Dendritic cell treated with granulocyte-macrophage colony-stimulating factor and Interleukin-4, amounts not matched to agents 40 ng/mL and 50 ng/mL, for 4 days (primary cell): ENCODE data around the gene GPR87.
A peak's percentile ranks its signal among the peaks of the same experiment; 100 is the strongest.

Experiments used
- H3K27ac Mint-ChIP-seq: one replicate; pipeline ENCODE4 v1.8.0; 2022; ENCODE audit warnings: mild to moderate bottlenecking, mixed read lengths
- H3K27me3 Mint-ChIP-seq: one replicate; pipeline ENCODE4 v1.8.0; 2022; ENCODE audit warnings: mild to moderate bottlenecking, mixed read lengths
- H3K36me3 Mint-ChIP-seq: one replicate; pipeline ENCODE4 v1.8.0; 2022; ENCODE audit warnings: low read depth, mixed read lengths
- H3K4me1 Mint-ChIP-seq: one replicate; pipeline ENCODE4 v1.8.0; 2022; ENCODE audit warnings: low read depth, mixed read lengths
- H3K4me3 Mint-ChIP-seq: one replicate; pipeline ENCODE4 v1.8.0; 2022; ENCODE audit warnings: mild to moderate bottlenecking, moderate library complexity, mixed read lengths
- H3K9me3 Mint-ChIP-seq: one replicate; pipeline ENCODE4 v1.8.0; 2022; ENCODE audit warnings: mixed read lengths
- intact Hi-C: fragments of 100-400 bp; cut with micrococcal nuclease; formaldehyde crosslinking; loops from one replicate; pipeline ENCODE4 v1.15.0; 2022

GPR87 gene, protein sequence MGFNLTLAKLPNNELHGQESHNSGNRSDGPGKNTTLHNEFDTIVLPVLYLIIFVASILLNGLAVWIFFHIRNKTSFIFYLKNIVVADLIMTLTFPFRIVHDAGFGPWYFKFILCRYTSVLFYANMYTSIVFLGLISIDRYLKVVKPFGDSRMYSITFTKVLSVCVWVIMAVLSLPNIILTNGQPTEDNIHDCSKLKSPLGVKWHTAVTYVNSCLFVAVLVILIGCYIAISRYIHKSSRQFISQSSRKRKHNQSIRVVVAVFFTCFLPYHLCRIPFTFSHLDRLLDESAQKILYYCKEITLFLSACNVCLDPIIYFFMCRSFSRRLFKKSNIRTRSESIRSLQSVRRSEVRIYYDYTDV

DNA sequence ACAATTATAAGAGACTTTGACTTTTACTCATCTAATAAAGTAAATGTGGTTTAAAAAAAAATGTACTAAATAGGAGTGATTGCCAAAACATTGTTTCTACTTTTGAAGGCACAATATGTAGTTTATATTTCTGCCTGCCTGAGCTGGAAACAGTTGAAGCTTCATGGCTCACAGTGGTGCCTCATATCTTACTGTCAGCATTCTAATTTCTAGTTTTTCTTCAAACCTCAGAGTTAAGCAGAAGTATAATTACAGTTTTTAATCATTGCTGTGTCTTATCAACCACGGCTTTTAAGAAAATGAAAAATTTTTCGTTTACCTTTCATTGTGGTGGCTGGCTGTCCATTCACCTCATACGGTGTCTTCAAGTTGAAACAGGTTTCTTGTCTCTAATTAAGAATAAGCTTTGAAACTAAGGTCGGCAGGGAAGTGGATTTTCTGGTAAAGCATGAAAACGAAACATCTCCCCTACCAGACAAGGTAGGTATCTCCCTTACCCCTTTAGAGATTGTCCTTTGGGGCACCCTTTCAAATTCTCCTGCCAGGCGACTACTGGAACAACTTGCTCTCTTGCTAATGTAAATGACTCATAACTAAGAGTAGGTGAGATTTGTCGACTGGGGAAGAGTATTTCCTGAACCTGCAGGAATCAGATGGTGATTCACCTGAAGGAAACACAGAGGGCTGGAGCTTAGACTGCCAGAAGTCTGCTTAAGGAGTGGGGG, at the start of gene GPR87:
Gene GPR87 (minus strand): TSS at position 554 of the 725 bp plus-strand sequence. CDS start 16,720 bp downstream, outside the sequence.
- no peak within 1 kb of the TSS for H3K4me3 Mint-ChIP-seq
- H3K36me3 Mint-ChIP-seq: no peaks in the 10 kb centered on the region
- intact Hi-C loops: loop anchor here (10.0 kb wide), 1 partner anchor 238 kb away; no protein-coding TSS in a partner anchor
- no peaks in the 10 kb centered on the region for H3K9me3 Mint-ChIP-seq
- peaks cover 16% of the 10 kb centered on the region for H3K4me1 Mint-ChIP-seq
- H3K27ac Mint-ChIP-seq: no peak within 1 kb of the TSS
- no peaks in the 10 kb centered on the region for H3K27me3 Mint-ChIP-seq

DNA sequence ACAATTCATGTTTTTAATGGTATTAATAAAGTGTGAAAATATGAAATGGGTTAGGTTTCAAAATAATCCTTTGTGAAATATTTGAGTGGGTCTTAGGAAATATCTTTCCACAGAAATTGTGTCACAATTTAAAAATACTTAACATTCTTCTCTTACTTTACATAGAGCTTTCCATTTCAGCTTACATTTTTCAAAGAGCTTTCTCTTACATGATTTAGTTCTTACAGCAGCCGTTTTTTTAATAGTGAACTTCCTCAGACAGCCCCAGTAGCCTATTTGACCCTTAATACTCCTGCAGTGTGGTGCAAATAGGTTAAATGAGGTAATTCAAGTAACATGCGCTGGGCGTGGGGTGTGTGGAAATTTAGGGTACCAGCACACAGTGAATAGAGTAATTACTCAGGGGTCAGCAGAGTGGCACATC, 46.1 kb upstream of the GPR87 start:
- no peaks in the 10 kb centered on the region for H3K9me3 Mint-ChIP-seq
- peak overlapping the region; percentile 5 for H3K27ac Mint-ChIP-seq
- peaks cover 23% of the 10 kb centered on the region for H3K4me1 Mint-ChIP-seq
- no peaks in the 10 kb centered on the region for H3K36me3 Mint-ChIP-seq
- no peaks in the 10 kb centered on the region for H3K27me3 Mint-ChIP-seq
- intact Hi-C loops: loop anchor here (5.0 kb wide), 1 partner anchor 35 kb away; the partner anchor contains the start of gene P2RY13
- no peak overlapping the region for H3K4me3 Mint-ChIP-seq

DNA sequence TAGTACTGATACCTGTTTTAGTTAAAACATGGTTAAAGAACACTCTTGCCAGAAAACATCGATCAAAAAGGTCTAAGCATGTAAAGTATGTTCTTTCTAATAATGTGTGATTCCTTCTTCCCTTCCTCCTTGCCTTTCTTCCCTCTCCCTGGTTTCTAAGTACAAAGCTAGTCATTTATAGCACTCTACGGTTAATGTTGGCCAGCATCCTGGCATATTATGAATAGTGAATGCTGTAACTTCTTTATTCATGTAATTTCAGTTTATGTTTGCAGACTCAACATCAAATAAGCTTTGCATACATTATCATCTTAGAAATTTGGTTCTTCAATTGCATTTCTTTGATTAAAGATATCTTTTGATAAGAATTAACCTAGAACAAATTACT, 40.8 kb upstream of the GPR87 start:
- intact Hi-C loops: no loop called here
- no peaks in the 10 kb centered on the region for H3K9me3 Mint-ChIP-seq
- H3K4me1 Mint-ChIP-seq: peaks cover 18% of the 10 kb centered on the region
- no peaks in the 10 kb centered on the region for H3K36me3 Mint-ChIP-seq
- no peaks in the 10 kb centered on the region for H3K27me3 Mint-ChIP-seq
- H3K27ac Mint-ChIP-seq: peak overlapping the region; percentile 41
- no peak overlapping the region for H3K4me3 Mint-ChIP-seq

DNA sequence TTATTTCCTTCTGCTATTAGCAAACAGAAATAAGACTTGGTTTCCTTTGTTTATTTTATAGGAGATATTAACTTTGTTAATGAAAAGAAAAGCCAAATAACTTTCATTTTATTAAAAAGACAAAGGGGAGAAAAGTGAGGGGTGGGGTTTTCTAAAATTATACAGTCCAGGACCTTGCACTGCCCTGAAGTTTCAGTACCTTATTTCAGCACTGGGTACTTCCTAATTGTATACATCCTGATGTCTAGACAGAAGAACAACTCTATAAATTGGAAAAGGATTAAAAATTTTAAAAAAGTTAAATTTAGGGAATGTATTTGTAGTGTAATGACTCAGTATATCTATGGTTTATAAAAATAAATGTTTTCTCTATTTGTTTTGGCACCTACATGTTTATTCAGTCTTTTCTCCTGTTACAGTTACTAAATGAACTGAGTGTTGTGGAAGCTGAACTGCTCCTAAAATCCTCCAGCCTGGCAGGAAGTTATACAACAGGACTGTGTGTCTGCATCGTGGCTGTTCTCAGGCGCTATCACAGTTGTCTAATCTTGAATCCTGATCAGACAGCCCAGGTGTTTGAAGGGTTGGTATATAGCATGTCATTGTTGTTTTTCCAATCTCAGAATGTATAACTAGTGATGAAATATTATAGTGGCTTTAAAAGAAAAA, 40.3 kb upstream of the GPR87 start:
- no peak overlapping the region for H3K4me3 Mint-ChIP-seq
- H3K27me3 Mint-ChIP-seq: no peaks in the 10 kb centered on the region
- H3K27ac Mint-ChIP-seq: peak overlapping the region; percentile 41
- H3K4me1 Mint-ChIP-seq: peaks cover 18% of the 10 kb centered on the region
- no peaks in the 10 kb centered on the region for H3K9me3 Mint-ChIP-seq
- intact Hi-C loops: no loop called here
- H3K36me3 Mint-ChIP-seq: no peaks in the 10 kb centered on the region

DNA sequence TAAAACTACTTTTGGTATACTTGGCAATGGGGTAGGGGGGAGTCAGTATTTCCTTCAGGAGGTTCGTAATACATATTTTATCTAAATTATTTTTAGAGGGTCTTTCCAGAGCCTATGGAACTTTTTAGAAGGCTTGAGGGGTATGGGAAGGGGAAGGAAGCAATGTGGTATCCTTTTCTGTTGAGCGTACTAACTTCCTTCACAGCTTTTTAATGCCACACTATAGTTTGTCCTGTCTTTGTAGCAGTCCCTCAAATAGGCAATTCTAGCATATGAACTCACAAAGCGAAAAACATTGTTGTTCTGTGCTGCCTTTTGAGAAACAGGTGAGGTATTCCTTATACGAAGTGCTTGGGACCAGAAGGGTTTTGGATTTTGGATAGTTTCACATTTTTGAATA, 35.0 kb upstream of the GPR87 start:
- no peaks in the 10 kb centered on the region for H3K27me3 Mint-ChIP-seq
- intact Hi-C loops: loop anchor here (2.0 kb wide), 1 partner anchor 23 kb away; the partner anchor contains the start of gene P2RY13
- H3K27ac Mint-ChIP-seq: peak overlapping the region; percentile 83
- no peaks in the 10 kb centered on the region for H3K36me3 Mint-ChIP-seq
- H3K4me1 Mint-ChIP-seq: peaks cover 43% of the 10 kb centered on the region
- no peaks in the 10 kb centered on the region for H3K9me3 Mint-ChIP-seq
- peak overlapping the region; percentile 26 for H3K4me3 Mint-ChIP-seq

DNA sequence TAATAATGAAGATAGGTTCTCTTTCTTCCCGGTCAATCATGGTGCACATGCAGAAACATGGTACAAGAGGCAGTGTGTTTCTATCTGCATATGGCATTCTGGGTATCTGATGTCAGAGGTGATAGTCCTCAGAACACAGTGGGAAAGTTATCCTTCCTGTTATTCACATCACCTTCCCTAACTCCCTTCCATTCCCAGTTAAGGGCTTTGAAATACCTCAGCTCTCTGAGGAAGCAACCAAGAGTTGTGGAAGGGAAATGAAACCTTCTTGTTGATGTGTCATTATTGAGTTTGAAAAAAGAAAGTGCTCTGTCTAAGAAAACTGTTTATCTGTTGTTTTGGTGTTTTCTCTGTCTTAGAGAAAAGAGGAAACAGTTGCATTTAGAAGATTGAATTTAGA, 34.6 kb upstream of the GPR87 start:
- intact Hi-C loops: loop anchor here (2.0 kb wide), 1 partner anchor 22 kb away; the partner anchor contains the start of gene P2RY13
- Mint-ChIP-seq H3K4me1 (peaks cover 47% of the 10 kb centered on the region), H3K36me3 (no peaks in the 10 kb centered on the region), H3K27ac (peak overlapping the region; percentile 83), H3K27me3 (no peaks in the 10 kb centered on the region), H3K4me3 (peak overlapping the region; percentile 26), H3K9me3 (no peaks in the 10 kb centered on the region)

DNA sequence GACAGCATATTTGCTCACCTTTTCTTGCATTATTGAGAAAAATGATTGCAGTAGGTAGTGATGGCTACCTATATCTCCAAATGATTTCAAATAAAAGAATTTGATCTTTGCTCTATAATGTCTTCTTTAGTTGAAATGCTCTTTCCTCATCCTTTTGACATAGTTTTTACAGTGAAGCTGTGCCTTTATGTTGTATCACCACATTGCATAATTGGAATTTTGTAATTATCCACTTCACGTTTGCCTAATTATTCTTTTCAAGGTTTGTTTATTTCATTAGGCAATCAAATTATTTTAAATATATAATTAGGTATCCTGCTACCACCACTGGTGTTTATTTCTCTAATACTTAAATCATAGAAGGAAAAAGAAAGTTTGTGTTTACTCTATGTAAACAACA, 34.0 kb upstream of the GPR87 start:
- intact Hi-C loops: loop anchor here (2.0 kb wide), 1 partner anchor 22 kb away; the partner anchor contains the start of gene P2RY13
- Mint-ChIP-seq H3K36me3 (no peaks in the 10 kb centered on the region), H3K4me3 (no peak overlapping the region), H3K4me1 (peaks cover 53% of the 10 kb centered on the region), H3K9me3 (no peaks in the 10 kb centered on the region), H3K27me3 (no peaks in the 10 kb centered on the region), H3K27ac (peak overlapping the region; percentile 83)

DNA sequence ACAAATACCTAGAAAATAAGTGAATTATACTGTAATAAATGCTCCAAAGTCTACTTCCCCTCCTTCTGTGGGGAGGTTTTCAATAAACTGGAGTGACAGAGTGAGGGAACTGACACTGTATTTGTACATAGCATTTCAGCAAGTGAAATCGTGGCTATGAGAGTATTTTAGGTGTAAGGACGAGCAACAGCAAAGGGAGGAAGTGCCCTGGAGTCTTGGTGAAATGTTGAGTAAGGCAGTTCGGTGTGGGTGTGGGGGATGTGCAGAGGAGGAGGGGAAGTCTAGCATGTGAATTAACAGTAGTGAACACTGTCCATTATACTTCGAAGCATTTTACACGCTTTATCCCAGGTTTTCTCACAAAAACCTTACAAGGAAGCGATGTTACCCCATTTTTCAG, 30.8 kb upstream of the GPR87 start:
- Mint-ChIP-seq H3K27me3 (no peaks in the 10 kb centered on the region), H3K4me1 (peaks cover 56% of the 10 kb centered on the region), H3K27ac (peak overlapping the region; percentile 82)

DNA sequence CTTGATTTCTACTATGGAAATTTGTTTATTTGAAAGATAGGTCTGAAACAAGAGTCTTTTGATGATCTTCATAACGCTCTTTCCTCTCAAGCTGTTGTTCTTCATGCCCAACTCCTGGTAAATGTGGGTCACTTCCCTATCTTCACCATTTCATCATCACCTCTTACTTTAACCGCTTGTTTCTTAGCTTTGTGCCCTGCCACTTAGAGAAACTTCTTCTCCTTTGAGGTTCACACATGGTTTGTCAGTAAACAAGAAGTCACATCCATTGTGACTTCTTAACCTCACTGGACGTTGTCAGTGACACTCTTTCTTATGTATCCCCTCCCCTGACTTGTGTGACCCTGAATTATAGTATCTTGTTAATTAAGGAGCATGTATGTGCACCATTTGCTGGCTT, 29.7 kb upstream of the GPR87 start:
- intact Hi-C loops: loop anchor here (5.0 kb wide), 1 partner anchor 36 kb away; the partner anchor contains the start of gene P2RY12
- no peaks in the 10 kb centered on the region for H3K9me3 Mint-ChIP-seq
- no peaks in the 10 kb centered on the region for H3K36me3 Mint-ChIP-seq
- no peaks in the 10 kb centered on the region for H3K27me3 Mint-ChIP-seq
- peak overlapping the region; percentile 82 for H3K27ac Mint-ChIP-seq
- peaks cover 49% of the 10 kb centered on the region for H3K4me1 Mint-ChIP-seq
- peak overlapping the region; percentile 61 for H3K4me3 Mint-ChIP-seq

More for the DNA sequence above, 30.8 kb upstream of the GPR87 start:
- no peaks in the 10 kb centered on the region for H3K36me3 Mint-ChIP-seq
- H3K4me3 Mint-ChIP-seq: no peak overlapping the region
- intact Hi-C loops: loop anchor here (5.0 kb wide), 1 partner anchor 35 kb away; the partner anchor contains the start of gene P2RY12
- no peaks in the 10 kb centered on the region for H3K9me3 Mint-ChIP-seq

DNA sequence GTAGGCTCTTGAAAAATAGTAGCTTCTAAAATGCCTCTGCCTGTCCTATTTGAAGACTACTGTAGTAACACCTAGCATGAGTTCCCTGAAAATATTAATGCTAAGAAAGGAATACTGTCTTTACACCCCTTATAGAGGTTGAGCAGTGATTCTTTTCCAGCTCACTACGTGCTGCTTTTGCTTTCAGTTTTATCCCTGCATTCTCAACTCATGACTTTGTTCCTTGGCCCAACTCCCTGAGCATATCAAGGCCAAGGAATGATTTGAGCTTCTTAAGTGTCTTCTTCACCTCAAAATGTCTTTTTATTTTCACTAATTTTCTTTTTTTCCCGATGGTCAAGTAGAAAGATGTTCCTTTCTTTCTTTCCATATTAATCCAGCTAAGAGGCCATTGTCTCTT, 29.2 kb upstream of the GPR87 start:
- Mint-ChIP-seq H3K27ac (peak overlapping the region; percentile 82), H3K4me3 (peak overlapping the region; percentile 61), H3K27me3 (no peaks in the 10 kb centered on the region), H3K4me1 (peaks cover 47% of the 10 kb centered on the region), H3K9me3 (no peaks in the 10 kb centered on the region), H3K36me3 (no peaks in the 10 kb centered on the region)
- intact Hi-C loops: loop anchor here (5.0 kb wide), 1 partner anchor 36 kb away; the partner anchor contains the start of gene P2RY12

DNA sequence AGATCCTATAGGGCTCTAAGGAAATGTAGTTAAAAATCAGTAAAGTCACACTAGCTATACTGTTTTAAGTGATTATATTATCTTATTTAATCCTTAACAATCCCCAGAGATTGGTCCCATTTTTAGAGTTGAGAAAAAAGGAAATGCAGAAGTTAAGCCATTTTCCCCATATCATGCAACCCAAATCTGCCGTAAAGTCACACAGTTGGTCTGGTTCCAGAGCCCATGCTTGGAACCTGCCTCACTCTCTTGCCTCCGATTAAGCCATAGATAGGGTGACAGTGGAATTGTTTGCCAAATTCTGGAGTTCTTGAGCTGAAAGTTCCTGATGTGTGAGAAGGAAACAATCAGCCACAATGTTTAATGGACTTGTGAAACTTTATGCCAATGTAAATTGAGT, 15.1 kb upstream of the GPR87 start:
- Mint-ChIP-seq H3K36me3 (peaks cover 6% of the 10 kb centered on the region), H3K4me1 (peaks cover 48% of the 10 kb centered on the region), H3K9me3 (no peaks in the 10 kb centered on the region), H3K27me3 (no peaks in the 10 kb centered on the region), H3K4me3 (no peak overlapping the region), H3K27ac (no peak overlapping the region)
- intact Hi-C loops: no loop called here

DNA sequence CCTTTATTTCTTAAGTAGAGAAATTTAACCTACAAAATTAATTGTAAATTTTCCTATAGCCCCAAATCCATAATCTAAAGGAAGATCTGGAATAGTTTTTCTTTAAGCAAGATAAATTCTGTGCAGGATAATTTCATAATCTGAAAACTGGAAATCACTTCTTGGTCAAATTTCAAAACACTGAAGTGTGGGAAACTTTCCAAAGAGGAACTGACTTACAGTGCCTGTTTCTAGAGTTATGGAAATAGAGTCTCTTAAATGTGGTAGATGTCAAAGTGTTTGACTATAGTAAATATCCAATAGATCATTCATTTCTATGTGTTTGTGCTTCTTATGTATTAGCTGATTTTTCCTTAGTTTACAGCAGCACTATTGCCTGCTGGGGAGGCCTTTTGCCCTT, 14.3 kb upstream of the GPR87 start:
- no peaks in the 10 kb centered on the region for H3K9me3 Mint-ChIP-seq
- intact Hi-C loops: no loop called here
- H3K27me3 Mint-ChIP-seq: no peaks in the 10 kb centered on the region
- H3K4me3 Mint-ChIP-seq: no peak overlapping the region
- H3K36me3 Mint-ChIP-seq: peaks cover 6% of the 10 kb centered on the region
- H3K4me1 Mint-ChIP-seq: peaks cover 56% of the 10 kb centered on the region
- H3K27ac Mint-ChIP-seq: peak overlapping the region; percentile 39

DNA sequence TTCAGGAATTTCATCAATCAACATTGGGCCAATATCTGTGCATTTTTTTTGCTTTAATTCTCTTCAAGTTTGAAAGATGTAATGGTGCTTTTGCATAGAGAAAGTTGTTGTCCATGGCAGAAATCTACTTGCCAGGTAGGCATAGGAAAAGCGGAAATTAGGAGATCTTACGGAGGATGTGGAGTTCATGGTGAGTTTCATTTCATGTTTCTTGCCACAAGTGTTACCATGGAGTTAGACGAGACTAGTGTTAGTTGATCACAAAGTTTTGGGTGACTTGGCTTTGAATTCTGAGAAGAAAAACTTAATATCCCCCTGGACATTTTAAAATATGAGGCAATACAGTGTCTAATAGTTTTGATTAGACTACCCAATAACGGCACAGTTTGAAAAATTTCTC, 13.8 kb upstream of the GPR87 start:
- intact Hi-C loops: no loop called here
- no peaks in the 10 kb centered on the region for H3K9me3 Mint-ChIP-seq
- H3K4me1 Mint-ChIP-seq: peaks cover 58% of the 10 kb centered on the region
- peaks cover 6% of the 10 kb centered on the region for H3K36me3 Mint-ChIP-seq
- peak overlapping the region; percentile 9 for H3K27ac Mint-ChIP-seq
- no peaks in the 10 kb centered on the region for H3K27me3 Mint-ChIP-seq
- H3K4me3 Mint-ChIP-seq: no peak overlapping the region
